HG02970 (cell line): ENCODE data around the gene KAT2A.

ENCODE experiments used
- ATAC-seq: cut with Tn5 transposase; IDR thresholded peaks from one replicate; pipeline ENCODE4 v1.9.1; 2021; ENCODE audit warnings: mild to moderate bottlenecking, moderate library complexity, moderate number of reproducible peaks; ENCODE audit not compliant: unreplicated experiment, low FRiP score

Gene KAT2A

DNA sequence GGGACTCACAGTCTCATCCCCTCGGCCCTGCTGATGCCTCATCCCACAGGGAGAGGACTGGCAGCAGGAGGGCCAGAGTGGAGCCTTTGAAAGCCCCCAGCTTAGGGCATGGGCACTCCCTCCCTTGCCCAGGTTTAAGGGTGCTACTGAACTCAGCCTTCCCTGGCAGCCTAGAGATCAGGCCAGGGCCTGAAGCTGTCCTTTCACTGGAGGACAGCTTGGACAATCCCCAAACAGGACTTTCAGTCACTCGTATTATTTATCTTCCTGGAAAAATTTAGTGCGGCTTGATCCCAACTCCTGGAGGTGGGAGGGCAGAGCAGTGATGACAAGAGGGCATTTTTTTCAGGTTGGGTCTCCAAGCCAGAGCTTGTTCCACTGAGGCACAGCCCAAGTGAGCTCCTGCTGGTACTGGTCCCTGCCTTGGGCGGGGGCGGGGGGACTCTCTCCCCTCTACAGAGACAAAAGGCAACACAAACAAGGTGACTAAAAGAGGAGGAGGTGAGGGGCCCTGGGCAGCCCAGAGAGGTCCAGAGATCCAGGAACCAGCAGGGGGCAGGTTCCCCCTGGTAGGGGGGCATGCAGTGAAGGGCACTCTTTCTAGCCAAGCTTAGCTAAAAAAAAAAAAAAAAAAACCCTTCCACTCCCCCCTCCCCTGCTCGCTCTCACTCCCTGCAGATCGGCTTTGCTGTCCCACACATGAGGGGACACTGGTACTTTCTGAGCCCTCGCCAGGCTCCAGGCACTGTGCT is 24.6 kb downstream of the KAT2A start:
- no peak for ATAC-seq

DNA sequence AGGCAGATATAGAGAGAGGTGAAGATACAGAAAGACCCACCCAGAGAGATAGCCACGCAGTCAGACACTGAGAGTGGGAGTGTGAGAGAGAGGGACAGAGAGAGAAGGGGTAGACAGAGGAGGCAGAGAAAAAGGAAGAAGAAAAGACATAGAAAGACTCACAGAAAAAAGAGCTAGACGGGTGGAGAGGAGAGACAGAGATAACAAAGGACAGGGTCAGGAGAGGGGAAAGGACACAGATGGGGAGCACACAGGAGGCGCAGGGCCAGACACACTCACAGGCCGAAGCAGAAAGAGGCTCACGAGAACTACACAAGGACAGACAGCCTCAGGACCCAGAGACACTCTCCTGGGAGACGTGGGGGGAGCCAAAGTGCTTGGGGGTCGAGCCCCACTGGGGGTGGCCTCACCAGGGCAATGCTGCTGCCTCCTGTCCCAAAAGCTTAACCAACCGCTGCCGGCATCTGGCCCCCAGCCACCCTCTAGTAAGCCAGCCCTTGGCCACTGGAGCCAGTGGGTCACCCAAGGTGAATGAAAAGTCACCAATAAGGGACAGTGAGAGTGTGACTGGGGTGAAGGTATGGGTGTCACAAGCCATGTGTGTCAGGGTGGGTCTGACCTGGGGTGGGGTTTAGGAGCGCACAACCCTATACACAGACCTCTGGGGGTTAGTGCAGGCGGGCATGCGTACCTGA is 26.6 kb downstream of the KAT2A start:
- no peak for ATAC-seq

DNA sequence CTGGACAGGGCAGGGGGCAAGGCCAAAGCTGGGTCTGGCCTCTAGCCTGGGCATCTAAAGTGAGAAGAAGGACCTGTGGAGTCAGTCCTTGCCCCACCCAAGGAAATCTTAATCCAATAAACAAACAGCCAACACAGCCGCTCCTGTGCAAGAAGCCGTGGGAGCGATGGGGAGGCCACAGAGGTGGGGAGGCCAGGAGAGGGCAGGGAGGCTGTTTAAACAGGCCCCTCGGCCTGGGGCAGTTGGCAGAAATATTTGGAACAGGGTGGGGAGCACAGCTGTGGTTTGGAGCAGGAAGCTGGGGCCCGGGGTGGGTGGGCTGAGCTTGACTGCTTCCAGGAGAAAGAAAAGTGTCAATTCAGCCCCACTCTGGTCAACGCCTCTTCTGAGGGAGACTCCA is 28.2 kb downstream of the KAT2A start:
- no peak for ATAC-seq

DNA sequence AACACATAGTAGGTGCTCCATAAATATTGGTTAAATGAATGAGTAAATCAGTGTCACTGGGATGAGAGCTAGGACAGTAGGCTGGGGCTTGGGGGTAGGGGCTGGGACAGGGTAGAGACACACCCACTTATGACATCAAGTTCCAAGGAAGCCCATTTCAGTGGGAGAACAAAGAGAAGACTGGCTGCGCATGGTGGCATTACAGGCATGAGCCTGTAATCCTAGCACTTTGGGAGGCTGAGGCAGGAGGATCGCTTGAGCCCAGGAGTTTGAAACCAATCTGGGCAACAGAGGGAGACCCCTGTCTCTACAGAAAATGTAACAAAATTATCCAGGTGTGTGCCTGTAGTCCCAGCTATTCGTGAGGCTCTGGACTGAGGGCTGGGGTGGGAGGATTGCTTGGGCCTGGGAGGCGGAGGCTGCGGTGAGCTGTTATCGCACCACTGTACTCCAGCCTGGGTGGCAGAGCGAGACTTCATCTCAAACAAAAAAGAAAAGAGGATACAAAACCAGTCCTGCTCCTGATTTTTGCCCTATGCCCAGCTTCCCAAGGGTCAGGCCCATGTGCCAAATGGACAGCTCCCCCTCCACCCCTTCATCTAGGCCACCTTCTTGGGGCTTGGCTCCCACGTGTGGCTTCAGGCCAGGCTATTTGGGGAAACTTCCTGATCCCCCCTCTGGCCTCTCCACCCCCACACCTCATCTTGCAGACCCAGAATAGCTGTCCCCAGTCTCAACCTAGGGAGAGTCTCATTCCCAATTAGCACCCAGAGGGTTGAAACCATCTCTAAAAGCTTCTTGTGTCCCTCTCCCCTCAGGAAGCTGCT is 30.0 kb downstream of the KAT2A start:
- no peak for ATAC-seq

GRCh38 chr17:42088736-42089135 is 32.4 kb downstream of the KAT2A start:
- ATAC-seq = no peak

GRCh38 chr17:42087736-42088705 is 33.1 kb downstream of the KAT2A start:
- no peak for ATAC-seq

- no peak for ATAC-seq
These were observed 34.0 kb downstream of the KAT2A start for GRCh38 chr17:42087042-42087701.

DNA sequence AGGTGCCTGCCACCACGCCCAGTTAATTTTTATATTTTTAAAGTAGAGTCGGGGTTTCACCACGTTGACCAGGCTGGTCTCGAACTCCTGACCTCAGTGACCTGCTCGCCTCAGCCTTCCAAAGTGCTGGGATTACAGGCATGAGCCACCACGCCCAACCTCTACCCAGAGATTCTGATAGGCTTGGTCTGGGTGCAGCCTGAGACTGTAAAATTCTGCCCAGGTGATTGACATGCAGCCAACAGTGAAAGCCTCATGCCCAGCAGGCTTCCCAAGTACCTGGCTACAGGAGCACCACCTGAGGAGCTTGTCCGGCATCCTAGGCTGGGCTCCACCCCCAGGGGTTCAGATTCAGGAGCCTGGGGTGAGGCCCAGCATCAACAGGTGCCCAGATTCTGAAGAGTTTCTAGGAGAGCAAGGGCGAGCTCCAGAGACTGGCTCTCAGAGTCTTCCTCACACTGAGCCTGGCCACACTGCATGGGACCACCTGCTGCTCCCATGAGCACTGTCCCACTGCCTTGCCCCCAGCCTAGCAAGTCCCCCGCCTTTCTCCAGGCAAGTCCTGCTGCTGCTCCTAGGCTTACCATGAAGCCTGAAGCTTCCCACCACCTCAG is 39.5 kb downstream of the KAT2A start:
- no peak for ATAC-seq

GRCh38 chr17:42079541-42079940 is 41.6 kb downstream of the KAT2A start:
- no peak for ATAC-seq

GRCh38 chr17:42078396-42079043 is 42.6 kb downstream of the KAT2A start:
- ATAC-seq = no peak

DNA sequence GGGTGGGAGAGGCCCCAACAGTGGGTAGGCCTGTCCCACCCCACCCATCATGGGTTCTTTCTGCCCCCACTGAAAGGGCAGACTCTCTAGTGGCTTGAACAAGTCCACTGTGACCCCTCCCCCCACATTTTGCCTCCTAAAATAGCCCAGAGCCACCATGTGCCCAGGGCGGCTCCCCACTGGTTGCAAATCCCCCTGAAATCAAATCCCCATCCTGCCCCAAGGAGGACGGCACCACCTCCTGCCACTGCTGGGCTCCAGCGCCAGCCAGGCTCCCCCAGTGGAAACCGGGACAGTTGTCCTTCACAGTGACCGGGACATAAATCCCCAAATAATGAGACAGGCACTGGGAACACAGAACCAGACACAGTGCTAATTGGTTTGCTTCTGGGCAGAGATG is 43.4 kb downstream of the KAT2A start:
- no peak for ATAC-seq

GRCh38 chr17:42076797-42077559 is 44.2 kb downstream of the KAT2A start:
- no peak for ATAC-seq

- no peak for ATAC-seq
These were observed 45.4 kb downstream of the KAT2A start for GRCh38 chr17:42075789-42076188.

GRCh38 chr17:42072323-42073187 is 48.6 kb downstream of the KAT2A start:
- ATAC-seq = no peak

GRCh38 chr17:42071810-42072209 is 49.4 kb downstream of the KAT2A start:
- no peak for ATAC-seq

DNA sequence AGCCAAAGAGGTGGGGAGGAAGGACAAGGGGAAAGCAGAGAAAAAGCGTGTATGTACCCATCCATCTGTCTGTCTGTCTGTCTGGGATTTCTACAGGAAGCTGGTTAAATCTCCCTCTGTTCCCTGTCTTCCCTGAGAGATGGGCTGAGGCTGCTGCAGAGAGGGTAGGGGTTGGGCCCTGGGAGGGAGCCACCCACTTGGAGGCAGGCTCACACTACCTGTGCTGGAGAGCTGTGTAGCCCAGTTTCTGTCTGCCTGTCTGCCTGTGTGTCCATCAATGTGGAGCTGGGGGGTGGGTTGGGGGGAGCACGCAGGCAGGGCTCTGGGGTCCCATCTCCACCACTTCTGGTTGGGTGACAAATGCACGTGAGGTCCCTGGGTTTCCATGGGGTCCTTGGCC is 52.2 kb downstream of the KAT2A start:
- no peak for ATAC-seq
